GM12874 (cell line): ENCODE measurements around the gene TMEM201.

Experiments used
- CTCF ChIP-seq: IDR thresholded peaks from 2 replicates; pipeline ENCODE4 v1.5.1; 2011; ENCODE audit warnings: low read depth, mild to moderate bottlenecking, control low read depth, low read length, moderate library complexity; ENCODE audit not compliant: insufficient read depth

TMEM201 gene

GRCh38 chr1:9654834-9655723 lies 66.4 kb downstream of the TMEM201 start:
- TF ChIP-seq CTCF, result no peak

- TF ChIP-seq CTCF, result no peak
These were observed 67.1 kb downstream of the TMEM201 start for GRCh38 chr1:9655836-9656235.

- TF ChIP-seq CTCF, result no peak
These were observed 68.9 kb downstream of the TMEM201 start for GRCh38 chr1:9657521-9658032.

GRCh38 chr1:9658199-9658598 lies 69.5 kb downstream of the TMEM201 start:
- no peak for TF ChIP-seq CTCF

GRCh38 chr1:9659328-9659727 lies 70.6 kb downstream of the TMEM201 start:
- TF ChIP-seq CTCF, result no peak

GRCh38 chr1:9663257-9663656 lies 74.5 kb downstream of the TMEM201 start:
- no peak for TF ChIP-seq CTCF
